ENCODE data around the gene ZNF862.
A peak's percentile ranks its signal among the peaks of the same experiment; 100 is the strongest.

Gene ZNF862

GRCh38 chr7:149838224-149838991 is at the start of gene ZNF862:
Gene ZNF862 (plus strand): TSS chr7:149838375. CDS start chr7:149838612, 237 bp downstream.
- DNase-seq, result peak; percentile 93

GRCh38 chr7:149789101-149789500 is 49.1 kb upstream of the ZNF862 start:
- no peak for DNase-seq

GRCh38 chr7:149790146-149790548 is 48.0 kb upstream of the ZNF862 start:
- DNase-seq, result no peak

GRCh38 chr7:149790754-149791360 is 47.3 kb upstream of the ZNF862 start:
- DNase-seq, result no peak

- DNase-seq, result no peak
Observed at GRCh38 chr7:149791411-149792219, 46.6 kb upstream of the ZNF862 start.

- DNase-seq, result no peak
Observed at GRCh38 chr7:149792220-149792595, 46.0 kb upstream of the ZNF862 start.

- DNase-seq, result no peak
Observed at GRCh38 chr7:149793261-149793660, 44.9 kb upstream of the ZNF862 start.

- DNase-seq, result no peak
Observed at GRCh38 chr7:149794661-149795060, 43.5 kb upstream of the ZNF862 start.

GRCh38 chr7:149795126-149795525 is 43.0 kb upstream of the ZNF862 start:
- no peak for DNase-seq

GRCh38 chr7:149796287-149796860 is 41.8 kb upstream of the ZNF862 start:
- DNase-seq, result no peak

GRCh38 chr7:149797771-149798170 is 40.4 kb upstream of the ZNF862 start:
- DNase-seq, result no peak

GRCh38 chr7:149799397-149800168 is 38.6 kb upstream of the ZNF862 start:
- no peak for DNase-seq

- no peak for DNase-seq
Observed at GRCh38 chr7:149800169-149800555, 38.0 kb upstream of the ZNF862 start.

- no peak for DNase-seq
Observed at GRCh38 chr7:149801002-149801566, 37.1 kb upstream of the ZNF862 start.

GRCh38 chr7:149801816-149802215 is 36.4 kb upstream of the ZNF862 start:
- DNase-seq, result no peak

- no peak for DNase-seq
Observed at GRCh38 chr7:149802966-149803365, 35.2 kb upstream of the ZNF862 start.

GRCh38 chr7:149803551-149804074 is 34.6 kb upstream of the ZNF862 start:
- DNase-seq, result no peak

- no peak for DNase-seq
Observed at GRCh38 chr7:149804106-149804505, 34.1 kb upstream of the ZNF862 start.

- DNase-seq, result no peak
Observed at GRCh38 chr7:149806726-149807125, 31.4 kb upstream of the ZNF862 start.

- no peak for DNase-seq
Observed at GRCh38 chr7:149808311-149808710, 29.9 kb upstream of the ZNF862 start.

- DNase-seq, result no peak
Observed at GRCh38 chr7:149809215-149809614, 29.0 kb upstream of the ZNF862 start.

- no peak for DNase-seq
Observed at GRCh38 chr7:149811221-149811620, 27.0 kb upstream of the ZNF862 start.
